ENCODE measurements around the gene FCHSD2. TPM values are rescaled to one million over a fixed set of nuclear protein-coding genes. Genes with fewer than 3 reads are reported as not detected.

FCHSD2 gene
- total and polyA plus RNA-seq, 2 of the 13 experiments (the other 11 are each of a cell fraction or from before 2014, with no cell fraction given): 20.5 to 24.8 TPM

GRCh38 chr11:73177380-73177777 lies 35.3 kb upstream of the FCHSD2 start (continued):
- TF ChIP-seq POLR2AphosphoS2 (IDR thresholded peaks at IDR 0.05; ENCODE audit: low read depth, low read length): no peak
- peak; percentile 27; the same call in 1 of the 2 replicates for TF ChIP-seq DRAP1 (CRISPR knock-in tag; IDR thresholded peaks at IDR 0.05)
- TF ChIP-seq NCOR1 (IDR thresholded peaks at IDR 0.05; ENCODE audit: borderline replicate concordance, low read length): no peak
- no peak for TF ChIP-seq BATF2 (CRISPR knock-in tag; IDR thresholded peaks at IDR 0.05)
- no peak for TF ChIP-seq JUND (CRISPR knock-in tag; IDR thresholded peaks at IDR 0.05)
- peak; percentile 69; the same call in 1 of the 2 replicates for TF ChIP-seq TBX2 (CRISPR knock-in tag; IDR thresholded peaks at IDR 0.05; ENCODE audit: borderline replicate concordance)
- peak; percentile 24; the same call in 1 of the 2 replicates for TF ChIP-seq ZNF501 (CRISPR knock-in tag; IDR thresholded peaks at IDR 0.05)
- TF ChIP-seq FOXK1 (CRISPR knock-in tag; IDR thresholded peaks at IDR 0.05; ENCODE audit: borderline replicate concordance, low read depth): no peak
- TF ChIP-seq ZNF343 (CRISPR knock-in tag; IDR thresholded peaks at IDR 0.05): no peak
- peak; percentile 51; the same call in 1 of the 2 replicates for TF ChIP-seq KLF12 (CRISPR knock-in tag; IDR thresholded peaks at IDR 0.05; ENCODE audit: borderline replicate concordance)
- TF ChIP-seq TFAP4 (IDR thresholded peaks at IDR 0.05; ENCODE audit: borderline replicate concordance, low read depth): no peak
- peak; percentile 66; the same call in 1 of the 2 replicates for TF ChIP-seq PHF21A (CRISPR knock-in tag; IDR thresholded peaks at IDR 0.05)
- TF ChIP-seq ZNF275 (CRISPR knock-in tag; IDR thresholded peaks at IDR 0.05; ENCODE audit: borderline replicate concordance): no peak
- no peak for TF ChIP-seq BRF2 (CRISPR knock-in tag; IDR thresholded peaks at IDR 0.05)
- TF ChIP-seq GABPA (IDR thresholded peaks at IDR 0.05; ENCODE audit: low read depth, low read length): no peak
- no peak for TF ChIP-seq GABPA (CRISPR knock-in tag; IDR thresholded peaks at IDR 0.05; ENCODE audit: low read depth)
- no peak for TF ChIP-seq ZNF30 (CRISPR knock-in tag; IDR thresholded peaks at IDR 0.05)
- TF ChIP-seq ZNF710 (CRISPR knock-in tag; IDR thresholded peaks at IDR 0.05; ENCODE audit: borderline replicate concordance): no peak
- TF ChIP-seq ZBTB2 (CRISPR knock-in tag; IDR thresholded peaks at IDR 0.05; ENCODE audit: low read depth): no peak
- TF ChIP-seq PAWR (CRISPR knock-in tag; IDR thresholded peaks at IDR 0.05; ENCODE audit: borderline replicate concordance): no peak
- TF ChIP-seq ZFP62 (CRISPR knock-in tag; IDR thresholded peaks at IDR 0.05): no peak
